ENCODE results near the gene DRC7.

- peak; percentile 94 for TF ChIP-seq CTCF (IDR thresholded peaks at IDR 0.05; ENCODE audit: low read depth, low read length, poor library complexity, severe bottlenecking)
- no peak for TF ChIP-seq EZH2phosphoT487 (IDR thresholded peaks at IDR 0.05; ENCODE audit: borderline replicate concordance, low read length)
These were observed 62.8 kb downstream of the DRC7 start for GRCh38 chr16:57757326-57757786.

All from DOHH2 (cell line).